OCI-LY3 (cell line): Measurements from ENCODE around the gene ALOX5.

Source experiments
- H2AFZ ChIP-seq: fragments of 200-600, 300-600 bp; shearing (Covaris generic); 2 replicates; pipeline ENCODE4 v1.6.0; 2014; ENCODE audit warnings: antibody characterized with exemption, low read depth, low read length
- H3K27ac ChIP-seq: fragments of 200-600, 300-600 bp; sonication (generic); 2 replicates; pipeline ENCODE4 v1.5.1; 2014; ENCODE audit warnings: mild to moderate bottlenecking, low read length, moderate library complexity, mixed read lengths
- H3K27me3 ChIP-seq: fragments of 200-600, 300-600 bp; sonication (generic); 2 replicates; pipeline ENCODE4 v1.6.1; 2014; ENCODE audit warnings: low read depth, low read length, mixed read lengths
- H3K36me3 ChIP-seq: fragments of 200-600, 300-600 bp; sonication (generic); replicated peaks from 2 replicates; pipeline ENCODE3; 2014; ENCODE audit warnings: low read depth, low read length, mixed read lengths
- H3K4me1 ChIP-seq: fragments of 300-600, 200-600 bp; sonication (generic); 2 replicates; pipeline ENCODE4 v1.6.1; 2014; ENCODE audit warnings: low read length, mixed read lengths
- H3K4me2 ChIP-seq: fragments of 200-600, 300-600 bp; sonication (generic); 2 replicates; pipeline ENCODE4 v1.6.1; 2014; ENCODE audit warnings: low read length, mixed read lengths
- H3K4me3 ChIP-seq: fragments of 300-600, 200-600 bp; sonication (generic); 2 replicates; pipeline ENCODE4 v1.5.1; 2014; ENCODE audit warnings: antibody characterized with exemption, mild to moderate bottlenecking, low read length, moderate library complexity
- H3K79me2 ChIP-seq: fragments of 300-600, 200-600 bp; shearing (Covaris generic); 2 replicates; pipeline ENCODE4 v1.6.1; 2014; ENCODE audit warnings: mild to moderate bottlenecking, low read length, mixed read lengths
- H3K9ac ChIP-seq: fragments of 300-600, 200-600 bp; shearing (Covaris generic); 2 replicates; pipeline ENCODE4 v1.6.0; 2014; ENCODE audit warnings: mild to moderate bottlenecking, low read length, moderate library complexity
- H3K9me3 ChIP-seq: fragments of 200-600, 300-600 bp; shearing (Covaris generic); 2 replicates; pipeline ENCODE4 v1.6.1; 2014; ENCODE audit warnings: low read length, mixed read lengths; ENCODE audit not compliant: insufficient read depth
- H4K20me1 ChIP-seq: fragments of 200-600, 300-600 bp; sonication (generic); 2 replicates; pipeline ENCODE4 v1.6.1; 2016; ENCODE audit warnings: low read length, mixed read lengths; ENCODE audit not compliant: insufficient read depth
- EZH2phosphoT487 ChIP-seq: fragments of 200-600 bp; shearing (Covaris generic); IDR thresholded peaks from 2 replicates; pipeline ENCODE4 v1.6.1; 2018; ENCODE audit warnings: antibody characterized with exemption, mixed run types, low read depth
- TF ChIP-seq, protein P1 (sequence below): fragments of 200-600, 300-600 bp; sonication (generic); IDR thresholded peaks from 2 replicates; pipeline ENCODE4 v1.5.1; 2014; ENCODE audit warnings: antibody characterized with exemption, low read length, low read depth

The ALOX5 gene

DNA sequence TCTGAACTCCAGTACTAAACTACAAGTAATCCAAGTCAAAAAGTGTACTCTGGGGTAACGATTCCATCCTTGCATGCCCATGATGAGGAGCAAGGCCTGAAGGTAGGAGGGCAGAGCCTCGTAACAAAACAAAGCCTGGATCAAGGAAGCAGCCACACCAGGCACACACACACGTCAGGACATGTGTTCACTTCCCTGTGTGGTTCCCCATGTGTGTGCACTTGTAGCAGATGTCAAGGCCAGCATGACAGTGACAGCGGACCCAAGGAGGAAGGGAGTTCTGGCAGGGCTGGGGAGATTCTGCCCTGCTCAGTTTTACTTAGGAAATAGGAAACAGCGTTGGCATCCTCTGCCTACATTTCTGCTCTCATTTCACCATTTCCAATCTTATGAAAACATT lies 92.8 kb downstream of the ALOX5 start:
- H3K9me3 ChIP-seq: no peaks in the 10 kb centered on the region
- H4K20me1 ChIP-seq: no peaks in the 10 kb centered on the region
- no peak overlapping the region for H3K4me2 ChIP-seq
- H3K27ac ChIP-seq: no peak overlapping the region
- no peaks in the 10 kb centered on the region for H3K36me3 ChIP-seq
- no peak for TF ChIP-seq EZH2phosphoT487
- TF ChIP-seq, protein P1, sequence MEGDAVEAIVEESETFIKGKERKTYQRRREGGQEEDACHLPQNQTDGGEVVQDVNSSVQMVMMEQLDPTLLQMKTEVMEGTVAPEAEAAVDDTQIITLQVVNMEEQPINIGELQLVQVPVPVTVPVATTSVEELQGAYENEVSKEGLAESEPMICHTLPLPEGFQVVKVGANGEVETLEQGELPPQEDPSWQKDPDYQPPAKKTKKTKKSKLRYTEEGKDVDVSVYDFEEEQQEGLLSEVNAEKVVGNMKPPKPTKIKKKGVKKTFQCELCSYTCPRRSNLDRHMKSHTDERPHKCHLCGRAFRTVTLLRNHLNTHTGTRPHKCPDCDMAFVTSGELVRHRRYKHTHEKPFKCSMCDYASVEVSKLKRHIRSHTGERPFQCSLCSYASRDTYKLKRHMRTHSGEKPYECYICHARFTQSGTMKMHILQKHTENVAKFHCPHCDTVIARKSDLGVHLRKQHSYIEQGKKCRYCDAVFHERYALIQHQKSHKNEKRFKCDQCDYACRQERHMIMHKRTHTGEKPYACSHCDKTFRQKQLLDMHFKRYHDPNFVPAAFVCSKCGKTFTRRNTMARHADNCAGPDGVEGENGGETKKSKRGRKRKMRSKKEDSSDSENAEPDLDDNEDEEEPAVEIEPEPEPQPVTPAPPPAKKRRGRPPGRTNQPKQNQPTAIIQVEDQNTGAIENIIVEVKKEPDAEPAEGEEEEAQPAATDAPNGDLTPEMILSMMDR: no peak
- H3K4me1 ChIP-seq: peaks cover 13% of the 10 kb centered on the region
- no peaks in the 10 kb centered on the region for H3K27me3 ChIP-seq
- no peaks in the 10 kb centered on the region for H3K79me2 ChIP-seq
- H2AFZ ChIP-seq: no peak overlapping the region
- H3K4me3 ChIP-seq: no peak overlapping the region
- no peak overlapping the region for H3K9ac ChIP-seq

DNA sequence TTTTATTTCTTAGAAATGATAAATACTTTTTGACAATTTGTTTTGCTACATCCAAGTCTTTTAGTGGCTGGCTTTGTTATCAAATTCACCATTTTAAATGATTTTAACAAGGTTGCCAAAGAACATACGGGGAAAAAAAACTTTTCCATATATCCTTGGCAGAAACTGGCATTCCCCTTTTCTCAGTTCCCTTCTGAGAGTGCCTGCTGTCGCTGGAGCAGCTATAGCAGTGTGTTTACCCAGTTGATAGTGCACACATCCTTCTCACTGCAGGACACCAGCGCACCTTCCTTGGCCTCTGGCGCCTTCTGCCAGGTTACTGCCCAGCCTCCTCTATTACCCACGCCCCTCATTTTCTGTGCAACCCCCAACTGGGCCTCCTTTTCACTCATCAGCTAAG lies 94.1 kb downstream of the ALOX5 start:
- Histone ChIP-seq H4K20me1 (no peaks in the 10 kb centered on the region), H3K79me2 (no peaks in the 10 kb centered on the region), H3K4me2 (no peak overlapping the region), H3K4me3 (no peak overlapping the region), H3K9ac (no peak overlapping the region), H3K9me3 (no peaks in the 10 kb centered on the region), H3K27ac (no peak overlapping the region), H3K4me1 (peaks cover 2% of the 10 kb centered on the region), H3K27me3 (no peaks in the 10 kb centered on the region), H3K36me3 (no peaks in the 10 kb centered on the region), H2AFZ (no peak overlapping the region)
- TF ChIP-seq, protein P1: no peak
- no peak for TF ChIP-seq EZH2phosphoT487

- H3K4me1 ChIP-seq: no peaks in the 10 kb centered on the region
- H3K27ac ChIP-seq: no peak overlapping the region
- H2AFZ ChIP-seq: no peak overlapping the region
- H3K36me3 ChIP-seq: no peaks in the 10 kb centered on the region
- no peak overlapping the region for H3K4me2 ChIP-seq
- no peak overlapping the region for H3K4me3 ChIP-seq
- TF ChIP-seq, protein P1: no peak
- TF ChIP-seq EZH2phosphoT487: no peak
- H3K9ac ChIP-seq: no peak overlapping the region
- no peaks in the 10 kb centered on the region for H3K27me3 ChIP-seq
- H4K20me1 ChIP-seq: no peaks in the 10 kb centered on the region
- no peaks in the 10 kb centered on the region for H3K79me2 ChIP-seq
- no peaks in the 10 kb centered on the region for H3K9me3 ChIP-seq
Measured at GRCh38 chr10:45470098-45471012, 96.3 kb downstream of the ALOX5 start.

DNA sequence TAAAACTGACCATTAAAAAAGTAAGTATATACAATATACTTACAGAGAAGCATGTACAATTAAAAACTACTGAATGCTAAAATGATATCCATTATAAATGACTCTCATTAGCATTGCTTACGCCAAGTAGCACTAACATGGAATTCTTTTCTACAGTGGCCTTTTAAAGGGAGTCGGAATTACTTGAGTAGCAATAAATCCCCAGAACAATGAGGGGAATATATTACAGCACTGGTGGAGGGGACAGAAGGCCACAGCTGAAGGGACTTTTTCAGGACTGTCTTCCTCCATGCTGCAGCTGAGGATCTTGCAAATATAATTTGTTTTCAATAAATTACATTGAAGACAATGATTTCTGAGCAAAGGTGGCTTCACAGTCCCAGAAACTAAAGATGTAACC lies 97.0 kb downstream of the ALOX5 start:
- no peak overlapping the region for H3K27ac ChIP-seq
- H3K4me2 ChIP-seq: no peak overlapping the region

More for the DNA sequence above, 97.0 kb downstream of the ALOX5 start:
- Histone ChIP-seq H3K9me3 (no peaks in the 10 kb centered on the region), H3K4me1 (no peaks in the 10 kb centered on the region), H2AFZ (no peak overlapping the region), H3K9ac (no peak overlapping the region), H3K27me3 (no peaks in the 10 kb centered on the region), H4K20me1 (no peaks in the 10 kb centered on the region), H3K4me3 (no peak overlapping the region), H3K36me3 (no peaks in the 10 kb centered on the region), H3K79me2 (no peaks in the 10 kb centered on the region)
- TF ChIP-seq, protein P1: no peak
- no peak for TF ChIP-seq EZH2phosphoT487
